GM13976 (cell line): Measurements from ENCODE around the gene IL11.

ENCODE experiments used
- DNase-seq: peaks from one replicate; pipeline ENCODE4 v3.0.0; 2012; ENCODE audit warnings: low spot score
- in situ Hi-C: fragments of 300-500 bp; cut with MboI; formaldehyde crosslinking; loops from one replicate; pipeline ENCODE4 v1.12.0; 2022; ENCODE audit warnings: low sequenced_read_pairs, mixed read lengths, inconsistent platforms; ENCODE audit not compliant: unreplicated experiment
- TF ChIP-seq, protein P1 (sequence below): IDR thresholded peaks from 2 replicates; pipeline ENCODE4 v1.5.1; 2012; ENCODE audit warnings: borderline replicate concordance, mild to moderate bottlenecking; ENCODE audit not compliant: insufficient read depth; ENCODE audit errors: extremely low read depth, missing control alignments, control extremely low read depth

IL11 gene

DNA sequence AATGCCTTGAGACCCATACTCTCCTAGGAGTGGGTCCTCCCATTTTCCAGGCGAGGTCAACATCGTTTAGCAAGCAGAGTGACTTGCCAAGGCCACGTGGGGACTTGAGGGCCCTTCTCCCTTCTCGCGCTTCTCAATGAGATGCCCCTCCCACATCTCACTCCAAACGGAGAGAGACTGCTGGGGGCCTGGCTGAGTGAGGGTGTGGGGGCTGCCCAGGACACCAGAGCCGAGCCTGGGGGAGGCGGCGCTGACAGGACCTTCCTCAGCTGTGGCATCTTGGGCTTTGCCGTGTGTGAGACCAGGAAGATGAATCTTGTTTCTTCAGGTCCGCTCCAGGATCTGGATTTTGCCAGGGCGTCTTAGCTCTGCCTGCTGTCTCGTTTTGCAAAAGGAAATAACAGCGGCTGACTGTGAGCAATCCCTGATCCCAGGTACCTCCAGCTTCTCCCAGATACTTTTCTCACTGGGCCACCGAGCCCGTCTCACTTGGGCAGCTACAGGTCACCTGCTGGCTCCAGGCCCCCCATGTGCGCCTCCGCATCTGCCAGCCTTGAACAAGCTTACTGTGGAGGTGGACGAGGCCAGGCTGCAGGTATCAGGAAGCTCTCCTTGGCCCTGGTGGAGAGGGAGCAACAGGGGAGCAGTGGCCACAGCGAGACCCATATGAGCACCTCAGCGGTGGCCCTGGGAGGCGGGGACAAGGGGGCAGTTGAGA lies 21.8 kb downstream of the IL11 start:
- TF ChIP-seq, protein P1, sequence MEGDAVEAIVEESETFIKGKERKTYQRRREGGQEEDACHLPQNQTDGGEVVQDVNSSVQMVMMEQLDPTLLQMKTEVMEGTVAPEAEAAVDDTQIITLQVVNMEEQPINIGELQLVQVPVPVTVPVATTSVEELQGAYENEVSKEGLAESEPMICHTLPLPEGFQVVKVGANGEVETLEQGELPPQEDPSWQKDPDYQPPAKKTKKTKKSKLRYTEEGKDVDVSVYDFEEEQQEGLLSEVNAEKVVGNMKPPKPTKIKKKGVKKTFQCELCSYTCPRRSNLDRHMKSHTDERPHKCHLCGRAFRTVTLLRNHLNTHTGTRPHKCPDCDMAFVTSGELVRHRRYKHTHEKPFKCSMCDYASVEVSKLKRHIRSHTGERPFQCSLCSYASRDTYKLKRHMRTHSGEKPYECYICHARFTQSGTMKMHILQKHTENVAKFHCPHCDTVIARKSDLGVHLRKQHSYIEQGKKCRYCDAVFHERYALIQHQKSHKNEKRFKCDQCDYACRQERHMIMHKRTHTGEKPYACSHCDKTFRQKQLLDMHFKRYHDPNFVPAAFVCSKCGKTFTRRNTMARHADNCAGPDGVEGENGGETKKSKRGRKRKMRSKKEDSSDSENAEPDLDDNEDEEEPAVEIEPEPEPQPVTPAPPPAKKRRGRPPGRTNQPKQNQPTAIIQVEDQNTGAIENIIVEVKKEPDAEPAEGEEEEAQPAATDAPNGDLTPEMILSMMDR, result no peak
- in situ Hi-C loops, result no loop called here
- DNase-seq, result no peak

DNA sequence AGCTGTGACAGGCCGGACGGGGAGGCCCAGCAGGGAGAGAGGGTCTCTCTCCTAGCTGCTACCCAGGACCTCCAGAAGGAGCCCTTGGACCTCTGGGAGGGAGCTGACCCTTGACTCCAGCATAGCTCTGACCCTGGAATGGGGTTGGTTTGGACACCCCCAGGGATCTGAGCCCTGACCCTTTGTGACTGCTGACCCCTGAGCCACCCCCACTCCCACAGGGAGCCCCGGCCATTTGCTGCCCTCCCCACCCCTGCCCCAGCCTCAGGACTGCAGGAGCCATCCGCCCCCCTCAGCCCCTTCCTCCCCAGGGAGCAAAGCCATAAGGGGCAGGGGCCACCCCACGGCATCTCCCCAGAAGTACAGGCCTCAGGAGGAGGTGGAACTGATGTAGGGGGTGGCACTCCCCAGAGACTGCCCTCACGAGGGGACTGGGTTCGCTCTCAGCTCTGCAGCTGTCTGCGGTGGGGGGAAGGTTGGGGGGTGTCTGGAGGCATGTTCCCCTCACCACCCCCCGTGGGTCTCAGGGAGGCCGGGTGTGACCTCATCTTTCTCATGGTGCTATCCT lies 22.7 kb downstream of the IL11 start:
- in situ Hi-C loops, result no loop called here
- TF ChIP-seq, protein P1, result no peak
- no peak for DNase-seq

DNA sequence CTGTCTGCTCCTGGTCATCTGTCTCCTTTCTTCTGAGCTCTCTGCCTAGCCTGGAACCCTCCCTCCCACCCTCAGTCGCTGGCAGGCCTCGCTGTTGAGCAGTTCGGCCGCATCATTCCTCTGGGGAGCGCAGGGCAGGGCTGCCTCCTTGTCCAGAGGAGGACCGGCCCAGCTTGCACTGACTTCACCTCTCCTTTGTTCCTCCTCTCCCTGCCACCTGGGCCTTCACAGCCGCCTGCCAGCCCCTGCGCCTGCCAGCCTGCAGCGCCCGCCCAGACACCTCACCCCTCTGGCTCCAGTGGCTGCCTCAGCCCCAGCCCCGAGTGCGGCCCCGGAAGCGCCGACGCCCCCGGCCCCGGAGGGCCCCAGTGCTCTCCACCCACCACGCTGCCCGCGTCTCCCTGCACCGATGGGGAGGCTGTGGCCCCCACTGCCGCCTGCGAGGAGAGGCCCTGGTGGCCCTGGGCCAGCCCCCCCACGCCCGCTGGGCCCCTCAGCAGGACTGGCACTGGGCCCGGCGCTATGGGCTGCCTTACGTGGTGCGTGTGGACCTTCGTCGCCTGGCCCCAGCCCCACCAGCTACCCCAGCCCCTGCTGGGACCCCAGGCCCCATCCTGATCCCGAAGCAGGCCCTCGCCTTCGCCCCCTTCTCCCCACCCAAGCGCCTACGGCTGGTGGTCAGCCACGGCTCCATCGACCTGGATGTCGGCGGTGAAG lies 23.4 kb downstream of the IL11 start:
- TF ChIP-seq, protein P1, result no peak
- DNase-seq, result no peak
- in situ Hi-C loops, result no loop called here

DNA sequence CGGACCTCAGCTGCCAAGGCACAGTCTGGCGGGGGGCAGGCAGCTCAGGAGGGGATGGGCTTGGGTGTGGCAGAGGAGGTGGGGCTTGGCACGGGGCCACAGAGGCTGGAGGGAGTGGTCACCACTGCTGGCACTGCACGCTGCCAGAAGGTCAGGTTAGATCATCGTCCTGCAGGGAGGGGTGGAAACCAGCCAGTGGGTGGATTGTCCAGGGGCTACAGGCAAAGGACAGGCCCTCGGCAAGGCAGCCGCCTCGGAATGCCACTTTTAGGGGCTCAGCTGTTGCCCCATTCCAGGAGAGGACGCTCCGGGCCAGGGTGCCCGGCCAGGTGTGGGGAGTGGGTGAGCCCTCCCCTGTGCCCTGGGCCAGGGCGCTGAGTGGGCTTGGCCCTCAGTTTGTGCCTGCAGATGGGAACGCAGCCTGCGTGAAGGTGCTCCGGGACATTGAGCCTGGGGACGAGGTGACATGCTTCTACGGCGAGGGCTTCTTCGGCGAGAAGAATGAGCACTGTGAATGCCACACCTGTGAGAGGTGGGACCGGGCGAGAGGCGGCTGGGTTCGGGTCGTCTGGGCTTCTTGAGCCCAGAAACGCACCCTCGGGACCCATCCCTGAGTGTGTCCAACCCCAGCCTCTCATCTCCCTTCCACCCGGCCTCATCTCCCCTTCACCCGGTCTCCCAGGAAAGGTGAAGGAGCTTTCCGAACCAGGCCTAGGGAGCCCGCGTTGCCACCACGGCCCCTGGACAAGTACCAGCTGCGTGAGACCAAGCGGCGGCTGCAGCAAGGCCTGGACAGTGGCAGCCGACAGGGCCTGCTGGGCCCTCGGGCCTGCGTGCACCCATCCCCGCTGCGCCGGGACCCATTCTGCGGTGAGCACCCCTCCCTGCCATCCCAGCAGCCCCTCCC lies 24.2 kb downstream of the IL11 start:
- no peak for DNase-seq
- TF ChIP-seq, protein P1, result no peak

DNA sequence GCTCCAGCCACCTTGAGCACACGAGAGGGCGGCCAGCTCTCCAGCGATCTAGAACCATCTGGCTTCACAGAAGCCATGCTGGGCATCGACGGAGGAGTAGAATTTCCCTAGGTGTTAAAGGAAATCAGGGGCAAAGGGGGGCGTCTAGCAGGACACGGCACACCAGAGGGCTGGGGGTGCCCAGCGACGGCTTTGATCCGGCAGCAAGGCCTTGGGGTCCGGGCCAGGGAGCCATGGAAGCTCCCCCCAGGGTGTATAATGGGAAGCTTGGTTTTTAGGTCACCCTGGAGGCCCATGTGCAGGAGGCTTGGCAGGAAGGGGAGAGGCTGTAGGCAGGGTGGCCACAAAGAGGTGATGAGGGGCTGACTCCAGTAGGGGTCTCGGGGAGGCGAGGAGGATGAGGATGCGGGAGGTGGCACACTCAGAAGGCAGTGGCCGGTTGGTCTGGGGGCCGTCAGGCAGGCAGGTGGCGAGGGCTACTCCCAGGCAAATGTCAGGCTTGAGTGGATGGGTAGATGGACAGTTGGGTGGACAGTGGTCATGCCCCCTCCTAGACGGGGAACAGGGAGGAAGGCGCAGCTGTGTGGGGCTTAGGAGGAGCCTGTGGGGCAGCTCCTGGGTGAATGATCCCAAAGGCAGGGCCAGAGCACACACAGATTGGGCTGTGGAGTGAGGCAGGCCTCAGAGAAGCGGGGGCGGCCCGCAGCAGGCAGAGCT lies 25.0 kb downstream of the IL11 start:
- no peak for DNase-seq
- in situ Hi-C loops, result no loop called here
- TF ChIP-seq, protein P1, result no peak

More for the DNA sequence above, 24.2 kb downstream of the IL11 start:
- in situ Hi-C loops, result no loop called here
